ENCODE measurements around the gene ENO1. TPM values are rescaled to one million over a fixed set of nuclear protein-coding genes. Genes with fewer than 3 reads are reported as not detected.
A peak's percentile ranks its signal among the peaks of the same experiment; 100 is the strongest.

ENO1 gene
- total and polyA plus RNA-seq, 2 of the 4 experiments (the other 2 are of a cell fraction): 2,125 to 3,643 TPM

- Histone ChIP-seq H4K91ac (ENCODE audit: insufficient read depth, low read depth, low read length) (no peak overlapping the region), H3K56ac (ENCODE audit: extremely low read depth, insufficient read depth, low read length) (no peak overlapping the region), H4K8ac (ENCODE audit: low read depth in 2 of 2, low read length in 2 of 2) (no peak overlapping the region), H3K36me3 (ENCODE audit: control insufficient read depth, insufficient read depth, low read length) (no peaks in the 10 kb centered on the region), H3K14ac (replicated peaks; ENCODE audit: low read depth, low read length) (no peak overlapping the region), H2AK5ac (ENCODE audit: low read depth, low read length) (0 out of 2 replicates have a peak overlapping the region, but pooled peaks have one; percentile 63), H4K20me1 (ENCODE audit: insufficient read depth, low read length) (no peaks in the 10 kb centered on the region), H3K18ac (ENCODE audit: low read depth, low read length) (no peak overlapping the region), H3K4ac (ENCODE audit: low read depth, low read length) (no peak overlapping the region), H3K79me1 (ENCODE audit: low read depth in 1 of 2, low read length in 2 of 2) (no peaks in the 10 kb centered on the region), H4K5ac (ENCODE audit: low read depth, low read length) (no peak overlapping the region), H3K23ac (ENCODE audit: low read depth, low read length) (no peak overlapping the region), H3K4me2 (ENCODE audit: low read depth, low read length) (no peak overlapping the region), H2BK5ac (ENCODE audit: low read depth, low read length, poor library complexity, severe bottlenecking) (no peak overlapping the region), H2AK9ac (replicated peaks; ENCODE audit: low read depth, low read length, poor library complexity) (no peak overlapping the region), H3K9me3 (ENCODE audit: control insufficient read depth, insufficient read depth, low read length) (no peaks in the 10 kb centered on the region), H2AFZ (replicated peaks; ENCODE audit: low read length, poor library complexity) (no peak overlapping the region), H3K27me3 (ENCODE audit: control insufficient read depth, insufficient read depth, low read length) (no peaks in the 10 kb centered on the region), H2BK15ac (ENCODE audit: low read depth, low read length) (no peak overlapping the region), H3K9ac (ENCODE audit: low read depth, low read length) (no peak overlapping the region), H3K27ac (ENCODE audit: insufficient read depth, low read length) (no peak overlapping the region), H3K9me1 (ENCODE audit: insufficient read depth, low read length) (no peaks in the 10 kb centered on the region), H2BK120ac (ENCODE audit: low read depth, low read length) (peak overlapping the region; percentile 25; the same call in 1 of the 2 replicates), H3K4me3 (ENCODE audit: insufficient read depth, low read depth, low read length) (no peak overlapping the region), H2BK20ac (ENCODE audit: low read depth, low read length) (no peak overlapping the region), H3K4me1 (ENCODE audit: control insufficient read depth, insufficient read depth, low read length) (peaks cover 8% of the 10 kb centered on the region)
- 57% methylated on average over 1 of the region's 6 CpGs; no CpG with 5 or more reads in 1 of the 2 experiments for WGBS, 2 experiments (ENCODE audit: extremely low coverage in 2 of 2, insufficient read length in 1 of 2)
- ChIA-PET CTCF (no interaction called here), POLR2A (ENCODE audit: unreplicated experiment) (no interaction called here)
- intact Hi-C loops (cut with micrococcal nuclease) (no loop called here), dilution Hi-C loops (cut with HindIII; ENCODE audit: low sequenced_read_pairs, unreplicated experiment) (no loop called here), in situ Hi-C loops (cut with MboI; ENCODE audit: low sequenced_read_pairs) (no loop called here)
- ATAC-seq (ENCODE audit: low read depth): no peak
- BruUV-seq (replicated peaks): no TSS peak
- DNase-seq: no peak
- no peak for TF ChIP-seq SMC3 (IDR thresholded peaks at IDR 0.05; ENCODE audit: low read depth, low read length)
- TF ChIP-seq RFX5 (IDR thresholded peaks at IDR 0.05; ENCODE audit: low read depth, low read length): no peak
- TF ChIP-seq CTCF (conservative IDR thresholded peaks at IDR 0.05; ENCODE audit: low read depth, low read length): no peak
Measured at GRCh38 chr1:8823295-8823664, 55.2 kb downstream of the ENO1 start.
